GM03348 (cell line): Measurements from ENCODE around the gene QSOX2.

ENCODE experiments used
- DNase-seq: peaks from one replicate; pipeline ENCODE4 v3.0.0; 2012; ENCODE audit warnings: low spot score

Gene QSOX2

GRCh38 chr9:136222906-136223285 is 22.7 kb downstream of the QSOX2 start:
- DNase-seq: no peak

- no peak for DNase-seq
These were observed 23.3 kb downstream of the QSOX2 start for GRCh38 chr9:136222166-136222905.

- DNase-seq: no peak
These were observed 25.4 kb downstream of the QSOX2 start for GRCh38 chr9:136220017-136220729.

- DNase-seq: no peak
These were observed 26.3 kb downstream of the QSOX2 start for GRCh38 chr9:136219276-136219675.

GRCh38 chr9:136218673-136219072 is 26.9 kb downstream of the QSOX2 start:
- no peak for DNase-seq

GRCh38 chr9:136218271-136218670 is 27.3 kb downstream of the QSOX2 start:
- no peak for DNase-seq

GRCh38 chr9:136216541-136217244 is 28.9 kb downstream of the QSOX2 start:
- DNase-seq: no peak

GRCh38 chr9:136213733-136214132 is 31.9 kb downstream of the QSOX2 start:
- DNase-seq: no peak

- no peak for DNase-seq
These were observed 33.2 kb downstream of the QSOX2 start for GRCh38 chr9:136212345-136212950.

- no peak for DNase-seq
These were observed 33.9 kb downstream of the QSOX2 start for GRCh38 chr9:136211441-136212344.

GRCh38 chr9:136211006-136211405 is 34.6 kb downstream of the QSOX2 start:
- no peak for DNase-seq

GRCh38 chr9:136210276-136210675 is 35.3 kb downstream of the QSOX2 start:
- DNase-seq: no peak

- no peak for DNase-seq
These were observed 35.8 kb downstream of the QSOX2 start for GRCh38 chr9:136209786-136210185.

GRCh38 chr9:136209232-136209631 is 36.4 kb downstream of the QSOX2 start:
- no peak for DNase-seq

- DNase-seq: no peak
These were observed 36.9 kb downstream of the QSOX2 start for GRCh38 chr9:136208675-136209074.

- no peak for DNase-seq
These were observed 38.0 kb downstream of the QSOX2 start for GRCh38 chr9:136207616-136208015.

- DNase-seq: no peak
These were observed 38.9 kb downstream of the QSOX2 start for GRCh38 chr9:136206602-136207275.

- no peak for DNase-seq
These were observed 40.0 kb downstream of the QSOX2 start for GRCh38 chr9:136205707-136205992.

- peak; percentile 86 for DNase-seq
These were observed 40.5 kb downstream of the QSOX2 start, which contains the start of gene LHX3 for GRCh38 chr9:136204838-136205706. Gene LHX3 (minus strand): TSS chr9:136205128. CDS start chr9:136205012, 116 bp downstream.
